Thymus (tissue), 11 donors: Measurements from ENCODE around the gene IRAK1. TPM values are rescaled to one million over a fixed set of nuclear protein-coding genes. Genes with fewer than 3 reads are reported as not detected.

ENCODE experiments used
- DNase-seq, 9 donors: peaks; one replicate each; pipeline ENCODE4 v3.0.0-alpha.2; 2013; ENCODE audit warnings: low spot score in 9 of 9, low read depth in 6 of 9, missing footprints in 1 of 9
- H3K27ac ChIP-seq, 2 donors: one replicate each; pipeline ENCODE4 v1.5.1; 2013; ENCODE audit warnings: control low read depth in 1 of 2, low read depth in 1 of 2, low read length in 1 of 2, mild to moderate bottlenecking in 1 of 2, moderate library complexity in 1 of 2
- H3K27me3 ChIP-seq, 2 donors: one replicate each; pipeline ENCODE4 v1.5.1; 2013; ENCODE audit warnings: low read length in 1 of 2; ENCODE audit not compliant: control insufficient read depth in 2 of 2, insufficient read depth in 1 of 2
- H3K36me3 ChIP-seq, 2 donors: one replicate each; pipeline ENCODE4 v1.5.1; 2013; ENCODE audit warnings: low read length in 1 of 2, mild to moderate bottlenecking in 1 of 2, moderate library complexity in 1 of 2; ENCODE audit not compliant: control insufficient read depth in 2 of 2, insufficient read depth in 2 of 2
- H3K4me1 ChIP-seq, 2 donors: one replicate each; pipeline ENCODE4 v1.5.1; 2013; ENCODE audit warnings: low read length in 2 of 2; ENCODE audit not compliant: control insufficient read depth in 2 of 2, insufficient read depth in 2 of 2
- H3K4me3 ChIP-seq, 2 donors: one replicate each; pipeline ENCODE4 v1.5.1; 2013; ENCODE audit warnings: low read length in 2 of 2, control low read depth in 1 of 2, mild to moderate bottlenecking in 1 of 2
- H3K9me3 ChIP-seq, 2 donors: one replicate each; pipeline ENCODE4 v1.5.1; 2013; ENCODE audit warnings: low read length in 1 of 2, mild to moderate bottlenecking in 1 of 2; ENCODE audit not compliant: control insufficient read depth in 2 of 2, insufficient read depth in 1 of 2
- WGBS: extraction: QIAGEN DNeasy Blood & Tissue Kit; methylation state at CpG from one replicate; pipeline ENCODE4 v1.1.7; 2013; 5-methylcytosine and 5-hydroxymethylcytosine counted together
- polyA plus RNA-seq: library from polyadenylated mRNA; stranded (reverse); fragments of 200-250 nt; gene quantifications from one replicate; pipeline ENCODE4 v1.2.3, GENCODE V29; 2013
- total RNA-seq: library from RNA; stranded (reverse); fragments of 120-200 nt; gene quantifications from one replicate; pipeline ENCODE4 v1.2.4, GENCODE V29; 2013
- donor health status: healthy.

Gene IRAK1
- total and polyA plus RNA-seq, 2 donors, result 33.9 to 44.0 TPM

DNA sequence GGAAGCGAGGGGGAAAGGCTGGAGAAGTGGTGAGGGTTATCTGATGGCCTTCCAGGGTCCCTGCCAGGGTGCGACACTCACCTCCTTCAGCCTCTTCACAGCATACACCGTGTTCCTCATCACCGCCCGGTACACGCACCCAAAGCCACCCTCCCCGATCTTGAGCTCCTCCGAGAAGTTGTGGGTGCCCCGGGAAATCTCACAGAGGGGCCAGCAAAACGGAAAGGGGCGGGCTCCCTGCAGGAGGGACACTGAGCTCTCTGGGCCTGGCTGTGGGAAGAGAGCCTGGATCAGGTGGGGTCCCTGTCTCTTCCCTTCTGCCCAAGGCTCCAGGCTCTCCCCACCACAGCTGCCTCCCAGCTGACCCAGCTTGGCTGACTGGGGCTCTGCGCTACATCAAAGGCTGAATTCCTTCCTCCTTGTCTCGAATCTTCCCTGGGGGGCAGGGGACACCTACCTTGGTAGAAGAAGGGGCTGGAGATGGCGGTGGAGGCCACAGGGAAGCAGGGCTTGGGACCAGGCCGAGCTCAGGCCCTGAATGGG lies 1.1 kb downstream of the IRAK1 start:
- Histone ChIP-seq H3K4me3 (peak overlapping the region; percentile 49 to 69), H3K9me3 (no peaks in the 10 kb centered on the region), H3K36me3 (peaks cover 28 to 38% of the 10 kb centered on the region in 2 donors), H3K27me3 (peaks cover 0 to 9% of the 10 kb centered on the region in 2 donors), H3K27ac (peak overlapping the region in 1 of 2 donors; percentile 46), H3K4me1 (peaks cover 4 to 34% of the 10 kb centered on the region in 2 donors)
- WGBS, result 73% methylated on average over 15 of the region's 15 CpGs
- DNase-seq, result no peak

DNA sequence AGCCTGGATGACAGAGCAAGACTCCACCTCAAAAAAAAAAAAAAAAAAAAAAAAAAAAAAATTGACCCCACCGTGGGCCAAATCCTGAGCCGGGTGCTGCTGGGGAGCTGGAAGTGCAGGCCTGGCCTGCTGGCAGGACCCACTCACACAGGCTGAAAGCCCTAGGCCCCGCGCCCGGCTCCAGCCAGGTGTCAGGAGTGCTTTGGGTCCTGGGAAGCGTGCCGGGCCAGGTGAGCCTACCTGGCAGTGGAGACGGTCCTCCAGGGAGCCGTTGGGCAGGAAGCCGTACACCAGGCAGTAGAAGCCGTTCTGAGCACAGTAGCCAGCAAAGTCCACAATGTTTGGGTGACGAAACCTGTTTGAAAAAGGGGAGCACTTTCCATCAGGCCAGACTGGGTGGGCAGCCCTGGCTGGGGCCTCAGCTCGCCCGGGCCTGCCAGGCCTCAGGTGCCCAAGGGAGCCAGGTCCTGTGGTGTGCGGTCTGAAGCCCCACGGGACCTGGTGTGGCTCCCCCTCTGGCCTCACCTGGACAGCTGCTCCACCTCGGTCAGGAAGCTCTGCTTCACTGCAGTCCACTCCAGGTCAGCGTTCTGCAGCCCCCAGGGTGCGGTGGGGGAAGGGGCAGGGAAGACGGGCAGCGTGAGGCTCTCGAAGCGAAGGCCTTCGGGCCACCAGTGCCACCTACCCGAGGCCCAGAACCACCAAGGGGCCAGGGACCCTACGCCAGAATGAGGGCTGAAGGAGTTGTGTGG lies 1.8 kb downstream of the IRAK1 start:
- Histone ChIP-seq H3K4me1 (peaks cover 6 to 40% of the 10 kb centered on the region in 2 donors), H3K36me3 (peaks cover 30 to 45% of the 10 kb centered on the region in 2 donors), H3K27ac (peak overlapping the region in 1 of 2 donors; percentile 31), H3K9me3 (no peaks in the 10 kb centered on the region), H3K27me3 (peaks cover 0 to 6% of the 10 kb centered on the region in 2 donors), H3K4me3 (no peak overlapping the region)
- 96% methylated on average over 26 of the region's 26 CpGs for WGBS
- no peak for DNase-seq

- Histone ChIP-seq H3K9me3 (no peaks in the 10 kb centered on the region), H3K27ac (no peak overlapping the region), H3K4me1 (peaks cover 6 to 42% of the 10 kb centered on the region in 2 donors), H3K36me3 (peaks cover 42 to 56% of the 10 kb centered on the region in 2 donors), H3K4me3 (no peak overlapping the region), H3K27me3 (peaks cover 0 to 6% of the 10 kb centered on the region in 2 donors)
- DNase-seq, result no peak
- 98% methylated on average over 24 of the region's 24 CpGs for WGBS
Observed at GRCh38 chrX:154016366-154017076, 3.2 kb downstream of the IRAK1 start.

DNA sequence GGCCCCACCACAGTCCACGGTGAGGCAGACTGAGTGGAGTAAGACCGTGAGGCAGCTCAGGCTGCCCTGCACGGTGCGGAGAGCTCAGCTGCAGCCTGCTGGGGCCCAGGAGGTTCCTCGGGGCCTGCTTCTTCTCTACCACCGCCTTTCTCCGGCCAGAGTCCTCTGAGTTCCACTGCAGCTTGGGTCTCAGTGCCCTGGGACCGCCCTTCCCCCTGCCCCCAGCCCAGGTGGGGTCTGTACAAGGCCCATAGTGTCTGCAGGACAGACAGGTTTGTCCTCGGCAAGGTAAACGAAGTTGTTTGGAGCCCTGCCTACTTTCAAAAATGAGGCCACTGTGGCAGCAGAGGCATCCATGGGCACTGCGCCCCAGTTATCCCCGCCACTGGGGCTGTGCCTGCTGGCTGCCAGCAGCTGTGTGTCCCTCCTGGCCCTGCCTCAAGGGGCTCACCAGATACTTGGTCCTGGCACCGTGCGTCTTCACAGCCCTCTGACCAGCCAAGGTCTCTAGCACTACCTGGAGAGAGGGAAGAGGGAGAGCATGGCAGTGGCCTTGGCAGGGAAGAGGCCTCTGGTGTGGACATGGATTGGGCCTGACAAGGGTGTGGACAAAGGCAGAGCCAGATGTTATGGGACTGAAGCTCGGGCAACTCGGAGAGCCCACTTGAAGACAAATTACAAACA lies 4.0 kb downstream of the IRAK1 start:
- H3K27ac ChIP-seq, result peak overlapping the region in 1 of 2 donors; percentile 31
- H3K27me3 ChIP-seq, result peaks cover 0 to 4% of the 10 kb centered on the region in 2 donors
- no peaks in the 10 kb centered on the region for H3K9me3 ChIP-seq
- no peak for DNase-seq
- no peak overlapping the region for H3K4me3 ChIP-seq
- peaks cover 2 to 35% of the 10 kb centered on the region in 2 donors for H3K4me1 ChIP-seq
- peaks cover 48 to 61% of the 10 kb centered on the region in 2 donors for H3K36me3 ChIP-seq
- 95% methylated on average over 16 of the region's 16 CpGs for WGBS

DNA sequence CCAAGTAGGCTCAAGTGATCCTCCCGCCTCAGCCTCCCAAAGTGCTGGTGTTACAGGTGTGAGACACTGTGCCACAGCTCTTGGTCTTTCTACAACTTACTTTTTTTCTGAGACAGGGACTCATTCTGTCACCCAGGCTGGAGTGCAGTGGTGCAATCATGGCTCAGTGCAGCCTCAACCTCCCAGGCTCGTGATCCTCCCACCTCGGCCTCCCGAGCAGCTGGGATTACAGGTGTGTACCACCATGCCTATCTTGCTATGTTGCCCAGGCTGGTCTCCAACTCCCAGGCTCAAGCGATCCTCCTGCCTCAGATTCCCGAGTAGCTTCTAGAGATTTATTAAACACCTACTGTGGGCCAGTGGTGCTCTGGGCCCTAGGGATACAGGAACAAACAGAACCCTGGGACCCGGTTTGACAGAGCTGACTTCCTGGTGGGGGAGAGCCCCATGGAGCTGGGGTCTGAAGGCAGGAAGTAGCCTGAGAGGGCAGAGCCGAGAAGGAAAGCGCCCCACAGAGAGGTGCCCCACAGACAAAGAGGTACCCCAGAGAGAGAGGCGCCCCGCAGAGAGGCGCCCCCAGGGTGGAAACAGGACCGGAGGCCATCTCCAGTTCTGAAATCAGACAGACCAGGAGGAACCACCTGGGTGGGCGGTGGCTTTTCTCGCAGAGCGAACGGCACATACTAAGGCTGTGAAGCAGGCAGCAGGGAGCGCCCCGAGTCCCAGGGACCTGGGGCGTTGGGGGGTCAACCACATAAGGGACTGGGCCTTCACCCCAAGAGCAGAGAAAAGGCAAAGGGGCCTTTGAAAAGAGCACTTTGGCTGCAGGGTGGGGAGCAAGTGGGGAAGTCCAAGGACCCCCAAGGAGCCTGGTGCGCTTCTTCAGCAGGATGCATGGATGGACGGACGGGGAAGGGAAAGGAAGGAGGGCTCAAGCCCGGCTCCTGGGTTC lies 5.0 kb downstream of the IRAK1 start:
- Histone ChIP-seq H3K4me1 (peaks cover 2 to 30% of the 10 kb centered on the region in 2 donors), H3K4me3 (no peak overlapping the region), H3K36me3 (peaks cover 55 to 71% of the 10 kb centered on the region in 2 donors), H3K9me3 (no peaks in the 10 kb centered on the region), H3K27ac (peak overlapping the region in 1 of 2 donors; percentile 32), H3K27me3 (peaks cover 0 to 6% of the 10 kb centered on the region in 2 donors)
- 90% methylated on average over 24 of the region's 24 CpGs for WGBS
- no peak for DNase-seq

DNA sequence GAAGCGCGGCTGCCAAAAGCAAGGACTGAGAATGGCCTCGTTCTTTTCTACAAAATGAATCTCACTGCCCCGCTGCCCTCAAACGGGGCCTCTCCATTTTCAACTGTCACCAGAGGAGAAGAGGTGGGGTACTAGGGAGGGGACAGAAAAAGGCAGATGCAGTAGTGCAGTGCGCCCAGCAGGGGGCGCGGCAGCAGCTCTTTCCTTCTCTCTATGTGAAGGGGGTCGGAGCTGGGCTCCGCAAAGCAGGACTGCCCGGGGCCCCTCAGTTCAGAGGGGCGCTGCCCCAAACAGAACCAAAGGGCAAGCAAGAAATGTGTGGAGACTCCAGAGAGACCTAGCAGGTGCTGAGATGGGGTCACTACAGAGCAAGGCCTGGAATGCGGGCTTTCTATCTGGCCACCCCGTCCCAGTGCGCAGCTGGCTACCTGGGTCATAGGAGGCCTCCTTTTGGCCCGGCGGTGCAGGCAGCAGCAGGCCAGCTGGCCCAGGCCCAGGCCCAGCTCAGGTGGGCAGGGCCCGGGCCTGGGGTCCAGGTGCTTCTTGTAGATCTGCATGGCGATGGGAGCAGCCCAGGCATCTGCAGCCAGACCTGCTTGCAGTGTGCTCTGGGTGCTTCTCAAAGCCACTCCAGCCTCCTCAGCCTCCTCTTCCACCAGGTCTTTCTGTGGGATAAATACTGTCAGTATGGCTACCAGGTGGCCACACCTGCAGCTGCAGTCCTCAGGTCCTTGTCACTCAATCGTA lies 5.9 kb downstream of the IRAK1 start:
- Histone ChIP-seq H3K36me3 (peaks cover 55 to 71% of the 10 kb centered on the region in 2 donors), H3K4me3 (no peak overlapping the region), H3K27ac (peak overlapping the region in 1 of 2 donors; percentile 11), H3K27me3 (peaks cover 0 to 6% of the 10 kb centered on the region in 2 donors), H3K4me1 (peaks cover 2 to 30% of the 10 kb centered on the region in 2 donors), H3K9me3 (no peaks in the 10 kb centered on the region)
- peak in 2 of 9 donors; percentile 64 to 66 for DNase-seq
- WGBS, result 57% methylated on average over 20 of the region's 20 CpGs

DNA sequence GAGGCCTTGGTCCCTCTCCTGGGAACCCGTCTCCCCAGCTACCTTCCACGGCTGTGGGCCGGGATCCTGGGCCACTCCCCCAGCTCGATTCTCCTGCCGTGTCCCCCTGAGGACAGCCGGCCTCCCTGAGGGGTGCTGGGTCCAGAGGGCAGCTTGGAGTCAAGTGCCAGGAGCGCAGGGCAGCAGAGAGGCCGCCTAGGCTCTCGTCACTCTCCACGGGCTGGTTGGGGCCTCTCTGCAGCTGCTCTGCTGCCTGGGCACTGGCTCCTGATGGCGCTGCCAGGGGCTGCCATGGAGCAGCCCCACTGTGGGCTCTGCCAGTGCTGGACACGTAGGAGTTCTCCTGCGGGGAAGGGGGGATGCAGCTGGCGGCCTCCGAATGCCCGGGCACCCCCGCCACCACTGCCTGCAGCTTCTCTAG lies 6.7 kb downstream of the IRAK1 start:
- DNase-seq, result no peak
- 91% methylated on average over 17 of the region's 17 CpGs for WGBS
- H3K27me3 ChIP-seq, result peaks cover 0 to 6% of the 10 kb centered on the region in 2 donors
- peaks cover 2 to 25% of the 10 kb centered on the region in 2 donors for H3K4me1 ChIP-seq
- no peaks in the 10 kb centered on the region for H3K9me3 ChIP-seq
- peaks cover 52 to 71% of the 10 kb centered on the region in 2 donors for H3K36me3 ChIP-seq
- H3K4me3 ChIP-seq, result no peak overlapping the region
- no peak overlapping the region for H3K27ac ChIP-seq
